Astrocyte (in vitro differentiated cells and primary cell): ENCODE data around the gene TPM1. TPM values are rescaled to one million over a fixed set of nuclear protein-coding genes. Genes with fewer than 3 reads are reported as not detected.
A peak's percentile ranks its signal among the peaks of the same experiment; 100 is the strongest.

Experiments used
- DNase-seq: peaks from one replicate; pipeline ENCODE4 v3.0.0-alpha.2; 2010; ENCODE audit warnings: low read depth
- FAIRE-seq: peaks from 2 replicates; lab custom pipeline; 2011; peaks lifted over from hg19 to GRCh38; lab: Jason Lieb, UNC
- H2AFZ ChIP-seq: 2 replicates; pipeline ENCODE4 v1.6.0; 2012; ENCODE audit warnings: low read depth, low read length, inconsistent platforms
- H3K27ac ChIP-seq: 2 replicates; pipeline ENCODE4 v1.5.1; 2011; ENCODE audit warnings: low read depth, low read length, inconsistent platforms
- H3K27me3 ChIP-seq: 2 replicates; pipeline ENCODE4 v1.6.0; 2011; ENCODE audit warnings: low read length, inconsistent platforms; ENCODE audit not compliant: insufficient read depth
- H3K36me3 ChIP-seq: 2 replicates; pipeline ENCODE4 v1.5.1; 2011; ENCODE audit warnings: low read length, inconsistent platforms; ENCODE audit not compliant: insufficient read depth
- H3K4me1 ChIP-seq: 2 replicates; pipeline ENCODE4 v1.5.1; 2011; ENCODE audit warnings: low read length, inconsistent platforms; ENCODE audit not compliant: insufficient read depth
- H3K4me2 ChIP-seq: 2 replicates; pipeline ENCODE4 v1.6.0; 2012; ENCODE audit warnings: low read length, inconsistent platforms
- H3K4me3 ChIP-seq: 2 replicates; pipeline ENCODE4 v1.5.1; 2011; ENCODE audit warnings: low read depth, mild to moderate bottlenecking, low read length, inconsistent platforms; ENCODE audit not compliant: insufficient read depth
- H3K79me2 ChIP-seq: 2 replicates; pipeline ENCODE4 v1.6.0; 2012; ENCODE audit warnings: mild to moderate bottlenecking, low read length, inconsistent platforms; ENCODE audit not compliant: insufficient read depth
- H3K9ac ChIP-seq: 2 replicates; pipeline ENCODE4 v1.6.0; 2012; ENCODE audit warnings: mild to moderate bottlenecking, low read length, inconsistent platforms
- H3K9me3 ChIP-seq: 2 replicates; pipeline ENCODE4 v1.5.1; 2012; ENCODE audit warnings: low read depth, mild to moderate bottlenecking, low read length, inconsistent platforms; ENCODE audit not compliant: insufficient read depth
- H4K20me1 ChIP-seq: 2 replicates; pipeline ENCODE4 v1.6.0; 2012; ENCODE audit warnings: low read length, inconsistent platforms; ENCODE audit not compliant: insufficient read depth
- H3K27ac Mint-ChIP-seq: one replicate; pipeline ENCODE4 v1.8.0; 2021; ENCODE audit warnings: mild to moderate bottlenecking, mixed read lengths; ENCODE audit not compliant: unreplicated experiment
- H3K27me3 Mint-ChIP-seq: one replicate; pipeline ENCODE4 v1.8.0; 2021; ENCODE audit warnings: low read depth, mixed read lengths; ENCODE audit not compliant: unreplicated experiment
- H3K36me3 Mint-ChIP-seq: one replicate; pipeline ENCODE4 v1.8.0; 2021; ENCODE audit warnings: low read depth, mixed read lengths; ENCODE audit not compliant: unreplicated experiment
- H3K4me1 Mint-ChIP-seq: one replicate; pipeline ENCODE4 v1.8.0; 2021; ENCODE audit warnings: low read depth, mixed read lengths; ENCODE audit not compliant: unreplicated experiment
- H3K4me3 Mint-ChIP-seq: one replicate; pipeline ENCODE4 v1.8.0; 2021; ENCODE audit warnings: mild to moderate bottlenecking, moderate library complexity, mixed read lengths; ENCODE audit not compliant: unreplicated experiment
- H3K9me3 Mint-ChIP-seq: one replicate; pipeline ENCODE4 v1.8.0; 2021; ENCODE audit warnings: mild to moderate bottlenecking, mixed read lengths; ENCODE audit not compliant: unreplicated experiment
- EZH2 ChIP-seq: IDR thresholded peaks from 2 replicates; pipeline ENCODE4 v1.6.1; 2012; ENCODE audit warnings: mild to moderate bottlenecking, low read length, inconsistent platforms; ENCODE audit not compliant: insufficient read depth
- total RNA-seq: library from RNA; stranded (reverse); gene quantifications from 2 replicates; pipeline ENCODE4 v1.2.1, GENCODE V29; 2021
- TF ChIP-seq, protein P1 (sequence below): IDR thresholded peaks from 2 replicates; pipeline ENCODE4 v1.5.1; 2011; ENCODE audit warnings: low read depth, mild to moderate bottlenecking, inconsistent platforms, low read length, moderate library complexity; ENCODE audit not compliant: insufficient read depth

The TPM1 gene
- total RNA-seq, 1 donor from 2014 or later, result 2,922 TPM

DNA sequence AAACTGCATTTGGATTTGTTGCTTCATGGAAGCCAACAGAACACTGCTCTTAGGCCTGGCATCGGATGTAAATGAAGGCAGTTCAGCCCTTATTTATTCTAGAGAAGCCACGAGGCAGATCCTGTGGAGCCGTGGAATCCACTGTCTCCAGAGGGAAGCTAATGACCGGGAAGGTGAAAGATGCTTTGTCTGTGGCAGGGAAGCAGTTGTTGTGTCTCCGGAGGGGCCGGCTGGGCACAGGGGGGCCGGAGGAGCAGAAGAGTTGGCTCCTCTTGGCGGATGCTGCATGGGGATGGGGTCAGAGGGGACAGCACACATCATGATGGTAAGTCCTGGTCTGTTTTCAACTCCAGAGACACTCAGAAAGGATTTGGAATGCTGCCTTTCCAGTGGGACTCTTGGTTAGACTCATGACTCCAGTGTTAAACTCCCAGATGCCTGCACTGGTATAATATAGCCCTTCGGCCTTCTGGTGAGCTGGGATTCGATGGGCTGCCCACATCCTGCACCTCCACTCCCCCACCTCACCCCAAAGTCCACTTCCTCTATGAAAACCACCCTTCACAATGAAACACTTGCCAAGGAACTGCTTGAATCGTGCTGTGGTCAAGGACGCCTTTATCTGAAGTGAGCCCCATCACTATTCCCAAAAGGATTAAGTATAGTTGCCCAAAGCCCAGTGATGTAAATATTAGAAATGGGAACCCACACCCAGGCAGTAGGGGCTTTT lies 33.6 kb downstream of the TPM1 start:
- Mint-ChIP-seq H3K36me3 (peaks cover 2% of the 10 kb centered on the region), H3K4me1 (peaks cover 59% of the 10 kb centered on the region), H3K27ac (peak overlapping the region; percentile 79), H3K27me3 (no peaks in the 10 kb centered on the region), H3K4me3 (no peak overlapping the region), H3K9me3 (no peaks in the 10 kb centered on the region)
- Histone ChIP-seq H3K4me3 (no peak overlapping the region), H3K4me1 (peaks cover 30% of the 10 kb centered on the region), H3K9me3 (no peaks in the 10 kb centered on the region), H3K36me3 (peaks cover 12% of the 10 kb centered on the region), H3K27ac (peak overlapping the region; percentile 13), H3K9ac (peak overlapping the region; percentile 2), H3K27me3 (no peaks in the 10 kb centered on the region), H2AFZ (no peak overlapping the region), H4K20me1 (peaks cover 11% of the 10 kb centered on the region), H3K4me2 (peak overlapping the region; percentile 48), H3K79me2 (no peaks in the 10 kb centered on the region)
- no peak for FAIRE-seq
- no peak for DNase-seq
- TF ChIP-seq, protein P1, sequence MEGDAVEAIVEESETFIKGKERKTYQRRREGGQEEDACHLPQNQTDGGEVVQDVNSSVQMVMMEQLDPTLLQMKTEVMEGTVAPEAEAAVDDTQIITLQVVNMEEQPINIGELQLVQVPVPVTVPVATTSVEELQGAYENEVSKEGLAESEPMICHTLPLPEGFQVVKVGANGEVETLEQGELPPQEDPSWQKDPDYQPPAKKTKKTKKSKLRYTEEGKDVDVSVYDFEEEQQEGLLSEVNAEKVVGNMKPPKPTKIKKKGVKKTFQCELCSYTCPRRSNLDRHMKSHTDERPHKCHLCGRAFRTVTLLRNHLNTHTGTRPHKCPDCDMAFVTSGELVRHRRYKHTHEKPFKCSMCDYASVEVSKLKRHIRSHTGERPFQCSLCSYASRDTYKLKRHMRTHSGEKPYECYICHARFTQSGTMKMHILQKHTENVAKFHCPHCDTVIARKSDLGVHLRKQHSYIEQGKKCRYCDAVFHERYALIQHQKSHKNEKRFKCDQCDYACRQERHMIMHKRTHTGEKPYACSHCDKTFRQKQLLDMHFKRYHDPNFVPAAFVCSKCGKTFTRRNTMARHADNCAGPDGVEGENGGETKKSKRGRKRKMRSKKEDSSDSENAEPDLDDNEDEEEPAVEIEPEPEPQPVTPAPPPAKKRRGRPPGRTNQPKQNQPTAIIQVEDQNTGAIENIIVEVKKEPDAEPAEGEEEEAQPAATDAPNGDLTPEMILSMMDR, result no peak
- TF ChIP-seq EZH2, result no peak

DNA sequence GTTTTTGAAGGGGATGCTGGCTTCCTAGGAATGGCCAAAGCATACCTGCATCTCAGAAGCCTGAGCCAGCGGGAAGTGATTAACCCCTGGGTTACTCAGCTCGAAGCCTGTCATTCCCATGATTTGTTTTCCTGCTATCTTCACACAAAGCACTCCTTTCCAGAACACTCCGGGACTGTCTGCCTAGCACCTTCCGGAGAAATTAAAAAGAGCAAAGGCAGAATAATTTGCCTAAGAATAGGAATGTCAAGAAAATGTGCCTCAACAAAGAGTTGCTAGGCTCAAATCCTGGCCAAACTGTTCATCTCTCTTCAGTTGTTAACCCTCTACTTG lies 34.1 kb downstream of the TPM1 start:
- H3K4me2 ChIP-seq, result peak overlapping the region; percentile 48
- Mint-ChIP-seq H3K36me3 (peaks cover 2% of the 10 kb centered on the region), H3K27ac (peak overlapping the region; percentile 79), H3K4me1 (peaks cover 59% of the 10 kb centered on the region), H3K27me3 (no peaks in the 10 kb centered on the region), H3K4me3 (no peak overlapping the region), H3K9me3 (no peaks in the 10 kb centered on the region)
- H3K36me3 ChIP-seq, result peaks cover 7% of the 10 kb centered on the region
- H3K27me3 ChIP-seq, result no peaks in the 10 kb centered on the region
- FAIRE-seq (no peak), DNase-seq (no peak)
- peaks cover 30% of the 10 kb centered on the region for H3K4me1 ChIP-seq
- H4K20me1 ChIP-seq, result peaks cover 5% of the 10 kb centered on the region
- H3K9ac ChIP-seq, result no peak overlapping the region
- H3K9me3 ChIP-seq, result no peaks in the 10 kb centered on the region
- H3K27ac ChIP-seq, result peak overlapping the region; percentile 13
- TF ChIP-seq, protein P1, result no peak
- TF ChIP-seq EZH2, result no peak
- no peak overlapping the region for H2AFZ ChIP-seq
- H3K79me2 ChIP-seq, result no peaks in the 10 kb centered on the region
- no peak overlapping the region for H3K4me3 ChIP-seq

DNA sequence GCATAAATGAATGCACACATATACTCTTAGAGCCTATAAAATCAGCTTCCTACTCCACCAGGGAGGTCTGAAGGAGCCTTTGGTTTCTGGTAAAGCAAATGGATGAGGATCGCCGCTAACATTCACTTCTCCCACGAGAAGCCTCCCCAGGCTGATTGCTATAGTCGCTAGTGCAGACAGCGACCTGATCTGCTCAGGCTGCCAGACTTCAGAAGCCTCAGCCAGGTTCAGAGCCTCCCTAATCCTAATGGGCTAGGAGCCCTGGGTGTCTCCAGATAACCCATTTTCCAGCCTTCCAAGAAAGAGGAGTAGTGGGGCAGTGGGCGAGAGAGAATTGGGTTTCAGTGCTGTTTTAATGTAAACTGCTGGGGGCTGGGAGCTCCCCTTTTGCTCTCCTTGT lies 35.4 kb downstream of the TPM1 start:
- H3K4me3 Mint-ChIP-seq, result no peak overlapping the region
- Histone ChIP-seq H4K20me1 (no peaks in the 10 kb centered on the region), H3K27me3 (no peaks in the 10 kb centered on the region), H2AFZ (no peak overlapping the region), H3K9me3 (no peaks in the 10 kb centered on the region), H3K4me2 (no peak overlapping the region), H3K9ac (no peak overlapping the region), H3K27ac (no peak overlapping the region), H3K36me3 (no peaks in the 10 kb centered on the region), H3K4me3 (no peak overlapping the region), H3K79me2 (no peaks in the 10 kb centered on the region), H3K4me1 (peaks cover 30% of the 10 kb centered on the region)
- no peak for DNase-seq
- H3K9me3 Mint-ChIP-seq, result no peaks in the 10 kb centered on the region
- no peaks in the 10 kb centered on the region for H3K27me3 Mint-ChIP-seq
- H3K27ac Mint-ChIP-seq, result no peak overlapping the region
- H3K4me1 Mint-ChIP-seq, result peaks cover 51% of the 10 kb centered on the region
- FAIRE-seq, result no peak
- TF ChIP-seq, protein P1, result no peak
- TF ChIP-seq EZH2, result no peak
- no peaks in the 10 kb centered on the region for H3K36me3 Mint-ChIP-seq
